ENCODE results near the gene NR3C1. TPM values are rescaled to one million over a fixed set of nuclear protein-coding genes. Genes with fewer than 3 reads are reported as not detected.

Gene NR3C1
- total RNA-seq: 29.1 and 31.5 TPM in 2 replicates

GRCh38 chr5:143403593-143404415, at the start of gene NR3C1:
TSS of gene NR3C1 (minus strand) at chr5:143403686. CDS start at chr5:143400839, 2,847 bp downstream.

